ENCODE data around the gene GHRH. TPM values are rescaled to one million over a fixed set of nuclear protein-coding genes. Genes with fewer than 3 reads are reported as not detected.

The GHRH gene
- total and polyA plus RNA-seq, 8 donors: not detected

GRCh38 chr20:37308086-37309050 is 46.8 kb upstream of the GHRH start:
- intact Hi-C loops (cut with DNase I; ENCODE audit: low total_unique reads): no loop called here
- no peak overlapping the region for H3K4me3 ChIP-seq
- H3K36me3 ChIP-seq: peaks cover 5 to 44% (median 37%) of the 10 kb centered on the region in 4 donors
- peak in 1 of 2 donors; percentile 77 for DNase-seq
- no peaks in the 10 kb centered on the region for H3K9me3 ChIP-seq
- H3K27ac ChIP-seq: peak overlapping the region; percentile 59 to 87 (median 74)
- H3K27me3 ChIP-seq: no peaks in the 10 kb centered on the region
- WGBS, 5 donors: 29 to 57% (median 41%) methylated on average over 8 of the region's 8 CpGs
- peaks cover 61 to 100% (median 81%) of the 10 kb centered on the region in 4 donors for H3K4me1 ChIP-seq
- TF ChIP-seq EP300 (IDR thresholded peaks at IDR 0.05): no peak
- peak in 2 of 3 donors; percentile 67 to 79 for TF ChIP-seq POLR2AphosphoS5 (IDR thresholded peaks at IDR 0.05)

DNA sequence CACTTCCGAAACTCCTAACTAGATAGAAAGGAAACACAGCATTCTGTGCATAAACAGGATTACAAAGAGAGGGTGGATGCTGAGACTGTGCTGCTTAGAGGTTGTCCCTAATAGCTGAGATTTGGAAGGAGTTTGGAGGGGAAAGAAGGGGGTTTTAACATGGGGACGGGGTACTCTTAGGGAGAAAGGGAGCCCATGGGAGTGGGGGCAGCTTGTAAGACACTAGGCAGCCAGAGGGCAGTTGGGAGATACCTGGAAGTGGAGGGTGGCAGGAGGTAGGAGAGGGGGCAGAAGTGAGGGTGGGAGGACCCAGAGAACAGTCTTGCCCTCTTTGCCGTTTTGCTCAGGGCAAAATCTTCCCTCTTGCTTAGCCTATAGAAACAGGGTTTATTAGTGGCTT is 44.2 kb upstream of the GHRH start:
- 57 to 80% (median 76%) methylated on average over 3 of the region's 3 CpGs for WGBS, 5 donors
- no peak overlapping the region for H3K4me3 ChIP-seq
- H3K27me3 ChIP-seq: no peaks in the 10 kb centered on the region
- peaks cover 18 to 64% (median 59%) of the 10 kb centered on the region in 4 donors for H3K36me3 ChIP-seq
- DNase-seq: no peak
- intact Hi-C loops (cut with DNase I; ENCODE audit: low total_unique reads): no loop called here
- no peaks in the 10 kb centered on the region for H3K9me3 ChIP-seq
- TF ChIP-seq POLR2AphosphoS5 (IDR thresholded peaks at IDR 0.05) (no peak), EP300 (IDR thresholded peaks at IDR 0.05) (no peak), POLR2A (IDR thresholded peaks at IDR 0.05) (no peak)
- TF ChIP-seq, protein P1, sequence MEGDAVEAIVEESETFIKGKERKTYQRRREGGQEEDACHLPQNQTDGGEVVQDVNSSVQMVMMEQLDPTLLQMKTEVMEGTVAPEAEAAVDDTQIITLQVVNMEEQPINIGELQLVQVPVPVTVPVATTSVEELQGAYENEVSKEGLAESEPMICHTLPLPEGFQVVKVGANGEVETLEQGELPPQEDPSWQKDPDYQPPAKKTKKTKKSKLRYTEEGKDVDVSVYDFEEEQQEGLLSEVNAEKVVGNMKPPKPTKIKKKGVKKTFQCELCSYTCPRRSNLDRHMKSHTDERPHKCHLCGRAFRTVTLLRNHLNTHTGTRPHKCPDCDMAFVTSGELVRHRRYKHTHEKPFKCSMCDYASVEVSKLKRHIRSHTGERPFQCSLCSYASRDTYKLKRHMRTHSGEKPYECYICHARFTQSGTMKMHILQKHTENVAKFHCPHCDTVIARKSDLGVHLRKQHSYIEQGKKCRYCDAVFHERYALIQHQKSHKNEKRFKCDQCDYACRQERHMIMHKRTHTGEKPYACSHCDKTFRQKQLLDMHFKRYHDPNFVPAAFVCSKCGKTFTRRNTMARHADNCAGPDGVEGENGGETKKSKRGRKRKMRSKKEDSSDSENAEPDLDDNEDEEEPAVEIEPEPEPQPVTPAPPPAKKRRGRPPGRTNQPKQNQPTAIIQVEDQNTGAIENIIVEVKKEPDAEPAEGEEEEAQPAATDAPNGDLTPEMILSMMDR (IDR thresholded peaks at IDR 0.05): no peak
- H3K4me1 ChIP-seq: peaks cover 51 to 82% (median 68%) of the 10 kb centered on the region in 4 donors
- H3K27ac ChIP-seq: peak overlapping the region in 3 of 5 donors; percentile 47 to 57 (median 52)

- no peak for DNase-seq
- TF ChIP-seq POLR2A (IDR thresholded peaks at IDR 0.05) (no peak), POLR2AphosphoS5 (IDR thresholded peaks at IDR 0.05) (no peak), EP300 (IDR thresholded peaks at IDR 0.05) (no peak)
- TF ChIP-seq, protein P1 (IDR thresholded peaks at IDR 0.05): no peak
- Histone ChIP-seq H3K4me3 (no peak overlapping the region), H3K27ac (peak overlapping the region in 3 of 5 donors; percentile 9 to 52 (median 47)), H3K9me3 (no peaks in the 10 kb centered on the region), H3K27me3 (no peaks in the 10 kb centered on the region), H3K4me1 (peaks cover 47 to 78% (median 66%) of the 10 kb centered on the region in 4 donors), H3K36me3 (peaks cover 18 to 63% (median 52%) of the 10 kb centered on the region in 4 donors)
- intact Hi-C loops (cut with DNase I; ENCODE audit: low total_unique reads): no loop called here
- WGBS, 5 donors: 75 to 86% (median 81%) methylated on average over 6 of the region's 6 CpGs
Measured at GRCh38 chr20:37305079-37305478, 43.5 kb upstream of the GHRH start.

- peak overlapping the region; percentile 54 to 72 (median 63) for H3K27ac ChIP-seq
- peaks cover 37 to 78% (median 63%) of the 10 kb centered on the region in 4 donors for H3K4me1 ChIP-seq
- no peak overlapping the region for H3K4me3 ChIP-seq
- 42 to 63% (median 53%) methylated on average over 4 of the region's 4 CpGs for WGBS, 5 donors
- no peaks in the 10 kb centered on the region for H3K9me3 ChIP-seq
- H3K36me3 ChIP-seq: peaks cover 18 to 56% (median 48%) of the 10 kb centered on the region in 4 donors
- no peaks in the 10 kb centered on the region for H3K27me3 ChIP-seq
- DNase-seq: peak in 1 of 2 donors; percentile 55
- intact Hi-C loops (cut with DNase I; ENCODE audit: low total_unique reads): no loop called here
- TF ChIP-seq POLR2AphosphoS5 (IDR thresholded peaks at IDR 0.05) (peak in 2 of 3 donors; percentile 26 to 77), POLR2A (IDR thresholded peaks at IDR 0.05) (no peak), EP300 (IDR thresholded peaks at IDR 0.05) (no peak)
- TF ChIP-seq, protein P1 (IDR thresholded peaks at IDR 0.05): no peak
Measured at GRCh38 chr20:37303637-37304036, 42.0 kb upstream of the GHRH start.

Measured in stomach (tissue), 9 donors.